HCT116 (cell line): ENCODE results near the gene ADGRL3. TPM values are rescaled to one million over a fixed set of nuclear protein-coding genes. Genes with fewer than 3 reads are reported as not detected.

ENCODE experiments used
- ATAC-seq: fragments of 200-7000 bp; cut with Tn5 transposase; 2 replicates; pipeline ENCODE4 v1.9.1; 2020; ENCODE audit warnings: mild to moderate bottlenecking, moderate library complexity
- BruUV-seq: library from RNA; stranded (reverse); fragments of 400-500 nt; replicated peaks from 2 replicates; lab custom pipeline; 2021; lab: Mats Ljungman, UMichigan
- CTCF ChIA-PET: fragments of 300-600 bp; sonication (Branson Sonifier 250); formaldehyde crosslinking; loops from one replicate; lab custom pipeline; 2021; ENCODE audit warnings: antibody characterized with exemption; lab: Charles Lee
- POLR2A ChIA-PET: fragments of 300-600, 350-600 bp; sonication (Branson Sonifier 250); formaldehyde crosslinking; loops from one replicate; lab custom pipeline; 2021; ENCODE audit warnings: antibody characterized with exemption; lab: Charles Lee
- RAD21 ChIA-PET, 2 experiments: fragments of 300-600 bp; sonication (Branson Sonifier 250); formaldehyde crosslinking; loops; one replicate each; lab custom pipeline; 2023; ENCODE audit warnings: low total read pairs in 2 of 2; ENCODE audit not compliant: uncharacterized antibody in 2 of 2, unreplicated experiment in 2 of 2, low non-redundant PET in 1 of 2; lab: Charles Lee
- DNase-seq: peaks from one replicate; pipeline ENCODE4 v3.0.0-alpha.2; 2010; ENCODE audit warnings: low read depth, low spot score
- H2AFZ ChIP-seq: fragments of 200-600 bp; shearing (Covaris generic), sonication (generic); 2 replicates; pipeline ENCODE4 v1.6.1; 2017; ENCODE audit warnings: low read depth, mixed run types, mixed read lengths, antibody characterized with exemption, low read length; ENCODE audit not compliant: poor library complexity, severe bottlenecking
- H3K27ac ChIP-seq: 2 replicates; pipeline ENCODE4 v1.5.1; 2012; ENCODE audit warnings: low read depth, low read length
- H3K27me3 ChIP-seq: fragments of 200-600 bp; sonication (generic); 2 replicates; pipeline ENCODE4 v1.6.1; 2016; ENCODE audit warnings: mixed run types, low read length, mixed read lengths; ENCODE audit not compliant: insufficient read depth
- H3K36me3 ChIP-seq, 2 experiments: fragments of 200-500 bp in 1 of 2; fragments of 200-600 bp in 1 of 2; sonication (Bioruptor generic) in 1 of 2; sonication (generic) in 1 of 2; 2 replicates each; pipeline versions ENCODE4 v1.5.1 to v1.6.1; 2014 to 2016; ENCODE audit warnings: low read length in 2 of 2, inconsistent platforms in 1 of 2, mixed read lengths in 1 of 2, mixed run types in 1 of 2; ENCODE audit not compliant: insufficient read depth in 2 of 2, control insufficient read depth in 1 of 2
- H3K4me1 ChIP-seq, 2 experiments: fragments of 200-600 bp in 1 of 2; sonication (generic) in 1 of 2; 2 replicates each; pipeline versions ENCODE4 v1.5.1 to v1.6.1; 2012 to 2017; ENCODE audit warnings: low read length in 2 of 2, inconsistent platforms in 1 of 2, mild to moderate bottlenecking in 1 of 2, mixed read lengths in 1 of 2, mixed run types in 1 of 2, moderate library complexity in 1 of 2; ENCODE audit not compliant: insufficient read depth in 2 of 2, control insufficient read depth in 1 of 2
- H3K4me2 ChIP-seq: fragments of 200-600 bp; sonication (generic); 2 replicates; pipeline ENCODE4 v1.6.1; 2017; ENCODE audit warnings: mixed run types, low read length, mixed read lengths
- H3K4me3 ChIP-seq, 2 experiments: fragments of 200-600 bp in 1 of 2; sonication (generic) in 1 of 2; replicated peaks in 1 of 2; 2 replicates each; pipeline ENCODE4 v1.5.1; 2011 to 2016; ENCODE audit warnings: low read length in 2 of 2, control low read depth in 1 of 2, low read depth in 1 of 2, mild to moderate bottlenecking in 1 of 2, mixed read lengths in 1 of 2, mixed run types in 1 of 2
- H3K79me2 ChIP-seq: fragments of 200-600 bp; sonication (generic); 2 replicates; pipeline ENCODE4 v1.6.1; 2017; ENCODE audit warnings: mild to moderate bottlenecking, mixed run types, low read length, moderate library complexity, mixed read lengths; ENCODE audit not compliant: insufficient read depth
- H3K9ac ChIP-seq: fragments of 200-600 bp; sonication (generic); 2 replicates; pipeline ENCODE4 v1.6.1; 2016; ENCODE audit warnings: low read length, mixed read lengths
- H3K9me2 ChIP-seq: fragments of 200-600 bp; sonication (generic), shearing (Covaris generic); 2 replicates; pipeline ENCODE4 v1.6.1; 2017; ENCODE audit warnings: mixed run types, mild to moderate bottlenecking, moderate library complexity; ENCODE audit not compliant: insufficient read depth
- H3K9me3 ChIP-seq, 2 experiments: fragments of 200-500 bp in 1 of 2; fragments of 200-600 bp in 1 of 2; sonication (Bioruptor generic) in 1 of 2; sonication (generic) in 1 of 2; 2 replicates each; pipeline ENCODE4 v1.6.1; 2014 to 2017; ENCODE audit warnings: low read length in 2 of 2, mixed read lengths in 2 of 2, inconsistent platforms in 1 of 2, low read depth in 1 of 2, mild to moderate bottlenecking in 1 of 2, mixed run types in 1 of 2, moderate library complexity in 1 of 2; ENCODE audit not compliant: control insufficient read depth in 1 of 2, insufficient read depth in 1 of 2
- H4K20me1 ChIP-seq: fragments of 200-600 bp; sonication (generic), shearing (Covaris generic); 2 replicates; pipeline ENCODE4 v1.6.1; 2017; ENCODE audit warnings: mixed run types, mild to moderate bottlenecking, moderate library complexity; ENCODE audit not compliant: insufficient read depth
- ATF3 ChIP-seq: IDR thresholded peaks from 2 replicates; pipeline ENCODE4 v1.6.1; 2012
- CEBPB ChIP-seq: IDR thresholded peaks from 2 replicates; pipeline ENCODE4 v1.6.1; 2012; ENCODE audit warnings: low read depth
- CTCF ChIP-seq, 3 experiments: fragments of 200-600 bp in 1 of 3; sonication (generic) in 1 of 3; IDR thresholded peaks in 2 of 3; conservative IDR thresholded peaks in 1 of 3; 2 replicates each; pipeline ENCODE4 v1.5.1; 2012 to 2017; ENCODE audit warnings: low read depth in 2 of 3, low read length in 2 of 3, antibody characterized with exemption in 1 of 3, borderline replicate concordance in 1 of 3, control low read depth in 1 of 3, mild to moderate bottlenecking in 1 of 3, mixed read lengths in 1 of 3, mixed run types in 1 of 3, moderate library complexity in 1 of 3; ENCODE audit not compliant: insufficient read depth in 1 of 3
- EGR1 ChIP-seq: IDR thresholded peaks from 2 replicates; pipeline ENCODE4 v1.6.1; 2012; ENCODE audit warnings: low read depth
- ELF1 ChIP-seq: IDR thresholded peaks from 2 replicates; pipeline ENCODE4 v1.6.1; 2012; ENCODE audit warnings: low read depth, borderline replicate concordance
- EZH2 ChIP-seq: fragments of 200-600 bp; sonication (generic); IDR thresholded peaks from 2 replicates; pipeline ENCODE4 v1.6.1; 2017; ENCODE audit warnings: antibody characterized with exemption, mixed run types
- EZH2phosphoT487 ChIP-seq: fragments of 200-600 bp; IDR thresholded peaks from 2 replicates; pipeline ENCODE4 v1.6.1; 2018; ENCODE audit warnings: antibody characterized with exemption, borderline replicate concordance
- FOSL1 ChIP-seq: IDR thresholded peaks from 2 replicates; pipeline ENCODE4 v1.6.1; 2012; ENCODE audit warnings: low read depth
- JUND ChIP-seq: IDR thresholded peaks from 2 replicates; pipeline ENCODE4 v1.6.1; 2012
- MAX ChIP-seq: IDR thresholded peaks from 2 replicates; pipeline ENCODE4 v1.6.1; 2012
- POLR2A ChIP-seq: IDR thresholded peaks from 2 replicates; pipeline ENCODE4 v1.7.0; 2011; ENCODE audit warnings: borderline replicate concordance; ENCODE audit not compliant: insufficient read depth, insufficient read length; ENCODE audit errors: extremely low read depth
- RAD21 ChIP-seq: IDR thresholded peaks from 2 replicates; pipeline ENCODE4 v1.6.1; 2012; ENCODE audit warnings: low read depth, mild to moderate bottlenecking
- REST ChIP-seq: IDR thresholded peaks from 2 replicates; pipeline ENCODE4 v1.6.1; 2012; ENCODE audit warnings: low read depth
- SIN3A ChIP-seq: IDR thresholded peaks from 2 replicates; pipeline ENCODE4 v1.6.1; 2012; ENCODE audit warnings: low read depth
- SP1 ChIP-seq: IDR thresholded peaks from 2 replicates; pipeline ENCODE4 v1.6.1; 2012; ENCODE audit warnings: low read depth
- SRF ChIP-seq: IDR thresholded peaks from 2 replicates; pipeline ENCODE4 v1.6.1; 2012; ENCODE audit warnings: low read depth
- TCF7L2 ChIP-seq: IDR thresholded peaks from 2 replicates; pipeline ENCODE4 v1.7.0; 2011; ENCODE audit warnings: borderline replicate concordance, inconsistent platforms; ENCODE audit not compliant: insufficient read depth, insufficient read length; ENCODE audit errors: extremely low read depth
- YY1 ChIP-seq: IDR thresholded peaks from 2 replicates; pipeline ENCODE4 v1.6.1; 2011; ENCODE audit warnings: low read length, low read depth, moderate library complexity, mild to moderate bottlenecking; ENCODE audit not compliant: insufficient replicate concordance; ENCODE audit errors: extremely low read depth
- ZFX ChIP-seq: fragments of 450-650 bp; IDR thresholded peaks from 2 replicates; pipeline ENCODE4 v1.6.1; 2017
- ZNF274 ChIP-seq: fragments of 200-500 bp; sonication (Bioruptor generic); IDR thresholded peaks from 2 replicates; pipeline ENCODE4 v1.6.1; 2014; ENCODE audit warnings: mild to moderate bottlenecking, low read depth, low read length, inconsistent platforms
- intact Hi-C: fragments of 100-400 bp; cut with micrococcal nuclease; formaldehyde crosslinking; loops from 2 replicates; pipeline ENCODE4 v1.10.0; 2022
- total RNA-seq: library from RNA; stranded (reverse); gene quantifications from one replicate; pipeline ENCODE4 v1.2.1, GENCODE V29; 2021; ENCODE audit not compliant: unreplicated experiment

ADGRL3 gene
- total RNA-seq, 1 experiment from 2014 or later, result not detected

GRCh38 chr4:61277785-61278760 lies 77.9 kb downstream of the ADGRL3 start:
- H3K36me3 ChIP-seq, result no peaks in the 10 kb centered on the region
- ChIA-PET CTCF (no interaction called here), RAD21 (no interaction called here), POLR2A (no interaction called here)
- BruUV-seq, result no TSS peak
- H3K27ac ChIP-seq, result no peak overlapping the region
- no peak overlapping the region for H3K4me2 ChIP-seq
- H4K20me1 ChIP-seq, result no peaks in the 10 kb centered on the region
- DNase-seq (no peak), ATAC-seq (no peak)
- no peak overlapping the region for H3K4me3 ChIP-seq
- no peak overlapping the region for H2AFZ ChIP-seq
- no peaks in the 10 kb centered on the region for H3K9me2 ChIP-seq
- no peak for TF ChIP-seq CEBPB
- no peak for TF ChIP-seq ATF3
- TF ChIP-seq EZH2, result no peak
- TF ChIP-seq TCF7L2, result no peak
- no peak for TF ChIP-seq JUND
- no peak for TF ChIP-seq ZFX
- no peak for TF ChIP-seq POLR2A
- no peak for TF ChIP-seq SIN3A
- TF ChIP-seq MAX, result no peak
- TF ChIP-seq FOSL1, result no peak
- TF ChIP-seq SRF, result no peak
- TF ChIP-seq RAD21, result no peak
- TF ChIP-seq YY1, result no peak
- TF ChIP-seq ZNF274, result no peak
- no peak for TF ChIP-seq SP1
- no peak for TF ChIP-seq EZH2phosphoT487
- TF ChIP-seq EGR1, result no peak
- TF ChIP-seq CTCF (IDR thresholded peaks at IDR 0.05 in 2 of 3, conservative IDR thresholded peaks at IDR 0.05 in 1 of 3; ENCODE audit: borderline replicate concordance in 1 of 3, insufficient read depth in 1 of 3, low read depth in 2 of 3, low read length in 2 of 3), result no peak
- no peak for TF ChIP-seq ELF1
- no peak for TF ChIP-seq REST
- H3K79me2 ChIP-seq, result no peaks in the 10 kb centered on the region
- intact Hi-C loops, result no loop called here
- no peaks in the 10 kb centered on the region for H3K27me3 ChIP-seq
- no peak overlapping the region for H3K9ac ChIP-seq
- peaks cover 8 to 12% of the 10 kb centered on the region in 2 experiments; a peak in 2 of 4 replicates for H3K9me3 ChIP-seq
- no peaks in the 10 kb centered on the region for H3K4me1 ChIP-seq
